Activated CD4-positive, CD25-positive, alpha-beta regulatory T cell treated with anti-CD3 and anti-CD28 coated beads, Interleukin-2, amount 50 U/mL, for 16 hours (primary cell): Measurements from ENCODE around the gene KITLG.
"Not testable (repeated sequence)": the region's sequence is repeated elsewhere in the genome, so short reads cannot be mapped to it uniquely, and the experiment has no call there.

Source experiments
- DNase-seq: peaks from one replicate; pipeline ENCODE4 v3.0.0-alpha.2; 2020; ENCODE audit warnings: low read depth, low spot score

KITLG gene

DNA sequence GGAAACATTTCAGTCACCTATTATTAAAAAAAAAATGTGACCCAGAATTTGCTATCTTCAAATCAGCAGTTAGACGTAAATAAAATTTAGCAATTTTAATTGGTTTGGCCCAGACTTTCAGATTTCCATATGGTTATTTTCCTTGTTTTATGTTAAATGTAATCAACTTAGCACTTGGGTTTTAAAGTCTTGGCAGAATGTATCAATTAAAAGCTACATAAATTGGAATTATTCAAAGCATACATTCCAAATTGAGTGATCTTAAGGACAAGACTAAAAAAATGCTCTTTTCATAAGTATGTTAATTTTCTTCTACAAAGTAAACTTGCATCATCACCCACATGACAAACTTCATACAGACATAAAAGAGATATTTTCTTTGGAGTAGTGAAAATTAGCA lies 3.4 kb downstream of the KITLG start:
- no peak for DNase-seq

DNA sequence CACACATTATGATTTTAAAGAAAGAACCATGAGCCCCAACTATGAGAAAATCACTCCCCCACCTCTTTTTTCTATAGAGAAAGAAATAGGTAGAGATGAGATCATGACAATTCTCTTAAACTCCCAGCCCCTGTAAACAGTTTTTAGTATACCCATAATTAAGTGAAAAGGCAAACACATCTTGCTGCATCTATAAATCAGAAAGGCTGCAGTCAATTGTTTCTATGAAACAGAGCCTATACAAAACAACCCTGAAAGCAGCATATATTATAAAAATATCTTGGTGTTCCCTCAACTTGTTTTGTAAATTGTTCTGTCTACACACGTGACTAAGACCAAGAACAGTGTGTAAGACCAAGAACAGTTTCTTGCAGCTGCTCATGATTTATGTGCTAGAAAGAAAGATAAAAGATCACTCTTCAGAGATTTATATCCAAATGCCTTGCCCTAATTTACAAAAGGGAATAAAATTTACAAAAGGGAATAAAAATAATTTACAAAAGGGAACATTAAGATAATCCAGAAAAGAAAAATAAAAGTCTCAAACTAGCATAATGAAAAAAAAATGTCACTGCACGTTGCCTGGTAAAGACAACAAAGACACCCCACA lies 4.8 kb downstream of the KITLG start:
- DNase-seq: no peak

DNA sequence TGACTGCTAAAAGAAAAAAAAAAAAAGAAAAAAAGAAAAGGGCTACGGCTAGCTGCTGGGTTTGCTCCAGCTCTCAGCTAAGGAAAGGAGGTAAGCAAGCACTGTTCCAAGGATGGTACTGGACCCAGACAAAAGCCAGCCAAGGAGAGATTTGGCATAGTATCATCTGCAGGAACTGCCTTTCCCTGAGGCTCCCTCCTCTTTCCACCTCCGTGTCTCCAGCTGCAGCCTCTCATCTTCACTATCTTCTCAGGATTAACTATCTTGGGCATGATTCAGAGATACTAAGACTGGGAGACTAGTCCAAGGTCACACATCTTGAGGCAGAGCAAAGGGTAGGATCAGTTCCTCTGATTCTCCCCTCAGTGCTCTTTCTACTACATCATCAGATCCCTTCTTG lies 6.0 kb downstream of the KITLG start:
- no peak for DNase-seq

DNA sequence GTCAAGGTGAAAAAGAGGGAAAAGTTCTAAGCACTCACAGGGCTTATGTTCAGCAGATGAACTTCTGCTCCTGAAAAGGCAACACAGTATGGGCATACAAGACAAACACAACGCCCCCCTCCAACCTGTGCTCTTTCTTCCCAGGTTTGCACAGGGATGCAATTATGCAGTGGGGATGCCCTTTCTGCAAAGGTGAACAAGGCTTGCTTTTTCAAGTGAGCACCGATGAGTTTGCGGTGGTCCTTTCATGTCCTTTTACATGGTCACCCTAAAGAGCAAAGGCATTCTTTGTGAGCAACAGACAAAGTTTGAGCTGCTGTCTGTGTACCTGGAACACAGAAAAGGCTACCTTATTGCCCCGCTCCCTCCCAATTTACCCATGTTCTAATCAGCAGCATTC lies 6.7 kb downstream of the KITLG start:
- DNase-seq: no peak

DNA sequence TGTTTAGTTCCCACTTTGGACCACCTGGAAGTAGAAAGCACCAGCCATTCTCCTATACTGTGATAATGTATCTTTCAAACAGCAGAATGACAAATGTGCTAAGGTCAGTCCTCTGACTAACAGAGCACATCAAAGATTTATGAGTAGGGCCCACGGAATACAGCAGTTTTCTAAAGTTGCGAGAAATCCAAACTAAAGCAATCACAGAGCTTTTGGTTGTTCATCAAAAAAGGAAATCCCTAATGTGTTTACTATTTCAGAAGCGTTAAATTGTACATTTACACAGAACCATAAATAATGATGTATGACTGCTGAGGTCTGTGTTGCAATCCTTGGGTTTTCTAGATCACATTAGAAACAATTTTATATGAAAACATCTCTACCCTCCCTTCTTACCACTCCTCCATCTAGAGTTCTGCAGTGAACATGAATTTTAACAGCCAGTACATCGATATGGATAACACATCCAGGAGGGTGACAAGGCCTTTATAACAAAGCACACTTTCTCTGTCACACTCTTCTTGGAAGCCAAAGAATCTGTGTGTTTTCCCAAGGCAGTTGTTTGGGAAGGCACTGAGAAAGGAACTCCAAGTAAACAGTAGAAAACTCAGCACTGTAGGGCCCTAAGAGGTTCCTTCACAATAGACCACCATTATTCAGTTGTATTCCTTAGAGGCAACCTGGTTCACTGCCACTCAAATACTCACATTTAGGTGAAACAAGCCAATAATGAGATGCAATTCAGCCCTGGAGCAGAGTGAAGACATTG lies 7.3 kb downstream of the KITLG start:
- no peak for DNase-seq

DNA sequence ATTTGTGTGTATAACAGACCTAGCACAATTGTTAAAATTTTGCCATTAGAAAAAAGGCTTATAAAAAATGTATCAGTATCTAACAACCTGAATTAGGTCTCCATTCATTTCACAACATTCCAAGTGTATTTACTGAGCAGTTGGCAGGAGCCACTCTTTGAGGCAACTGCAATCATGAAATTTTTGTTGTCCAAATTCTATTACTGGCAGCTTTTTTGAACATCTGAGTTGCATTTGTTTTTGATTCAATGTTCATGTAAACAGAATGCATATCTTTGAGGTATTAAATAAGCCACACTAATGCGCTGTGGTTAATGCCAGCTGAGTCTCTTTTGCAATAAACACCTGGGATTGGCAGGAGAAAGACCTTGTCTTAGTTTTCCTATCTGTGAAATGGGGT lies 8.7 kb downstream of the KITLG start:
- no peak for DNase-seq

DNA sequence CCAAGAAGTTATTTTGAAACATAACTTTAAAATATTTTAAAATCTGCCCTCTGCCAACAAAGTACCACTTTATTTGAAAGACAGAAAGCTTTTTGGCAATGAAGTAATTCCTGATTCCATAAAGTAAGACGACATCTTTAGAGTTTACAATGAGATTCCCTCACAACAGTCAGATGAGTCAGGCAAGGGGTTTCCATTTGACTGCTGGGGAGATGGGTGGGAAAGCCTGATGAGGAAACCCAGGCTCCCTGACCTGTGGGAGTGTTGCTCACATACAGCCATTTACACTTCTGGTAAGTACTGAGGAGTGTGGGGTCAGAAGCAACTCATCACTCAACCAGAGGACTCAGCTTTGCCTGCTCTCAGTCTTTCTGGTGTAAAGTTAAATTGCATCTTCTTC lies 10.2 kb downstream of the KITLG start:
- DNase-seq: no peak

DNA sequence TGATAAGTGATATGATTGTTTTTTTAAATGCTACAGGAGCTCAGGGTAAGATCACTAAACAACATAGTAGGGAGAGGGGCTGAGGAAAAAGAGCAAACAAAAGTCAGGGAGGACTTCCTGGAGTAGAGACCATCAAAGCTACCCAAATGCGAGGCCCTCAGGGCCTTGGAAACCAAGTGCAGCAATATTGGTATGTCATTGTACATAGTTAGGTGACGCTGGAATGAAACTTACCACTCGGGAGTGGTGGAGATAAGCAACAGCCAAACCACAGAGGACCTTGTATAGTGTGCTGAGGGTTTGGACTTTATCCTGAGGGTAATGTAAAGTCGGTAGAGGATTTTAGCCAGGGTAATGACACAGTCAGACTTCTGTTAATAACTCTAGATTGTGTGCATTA lies 13.8 kb downstream of the KITLG start:
- DNase-seq: no peak

DNA sequence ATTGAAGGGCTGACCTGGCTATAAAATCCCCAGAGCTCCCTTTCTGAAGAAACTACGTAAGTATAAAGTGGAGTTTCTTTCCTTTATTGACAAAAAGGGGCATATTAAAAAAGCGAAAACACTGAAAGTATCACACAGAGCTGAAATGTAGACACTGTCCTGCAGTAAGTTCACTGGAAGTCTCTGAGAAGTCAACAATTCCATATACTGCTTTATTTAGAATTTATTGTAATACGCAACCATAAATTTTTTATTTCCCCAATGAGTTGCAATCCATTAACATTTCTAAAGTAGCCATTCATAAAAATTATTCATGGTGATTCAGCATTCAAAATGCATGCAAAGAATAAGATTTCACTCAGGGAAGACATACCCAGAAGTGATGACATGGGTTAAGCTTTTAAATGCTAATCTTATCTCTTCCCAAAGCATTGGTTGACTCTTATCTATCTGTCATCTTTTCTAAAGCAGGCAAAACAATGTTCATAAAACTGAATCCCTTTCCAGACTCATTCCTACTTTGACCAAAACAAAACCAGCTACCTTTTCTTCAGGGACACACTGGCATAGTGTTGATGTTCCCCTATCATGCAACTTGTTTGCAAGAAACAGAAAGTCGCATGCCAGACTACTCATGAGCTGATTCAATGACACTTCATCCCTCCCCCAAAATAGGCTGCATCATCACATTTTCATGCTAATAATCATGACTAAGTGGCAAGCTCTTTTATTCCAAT lies 17.3 kb downstream of the KITLG start:
- no peak for DNase-seq

DNA sequence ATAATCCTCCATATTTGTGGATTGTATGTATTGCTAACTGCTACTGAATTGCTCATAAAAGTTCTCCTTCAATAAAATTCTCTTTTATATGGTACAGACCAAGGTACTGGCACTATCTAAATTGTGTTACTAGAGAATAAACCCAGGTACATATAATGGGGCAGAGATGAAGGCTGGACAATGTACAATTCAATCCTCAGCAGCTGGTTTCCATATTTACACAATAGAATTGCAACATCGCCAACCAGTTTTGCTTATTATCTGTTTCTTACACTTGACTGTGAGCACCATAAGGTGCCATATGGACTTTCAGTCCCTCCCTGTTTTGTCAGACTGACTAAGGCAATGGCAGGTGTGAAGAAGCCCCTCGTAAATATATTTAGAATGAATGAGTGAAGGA lies 18.1 kb downstream of the KITLG start:
- no peak for DNase-seq

DNA sequence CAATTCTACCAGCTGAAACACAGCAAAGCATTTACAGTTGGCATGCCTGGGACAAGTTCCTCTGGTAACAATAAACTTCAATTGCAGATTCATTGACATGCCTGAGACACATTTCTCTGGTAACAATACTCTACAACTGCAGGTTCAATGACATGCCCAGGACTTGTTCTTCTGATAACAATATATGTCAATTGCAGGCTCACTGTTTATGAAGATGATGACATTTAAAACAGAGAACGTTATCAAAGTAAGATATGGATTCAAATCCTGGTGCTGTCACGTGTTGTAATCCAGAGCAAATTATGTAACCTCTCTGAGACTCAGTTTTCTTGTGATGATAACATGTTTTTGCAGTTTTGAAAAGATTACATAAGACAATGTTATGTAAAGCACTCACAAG lies 20.5 kb downstream of the KITLG start:
- DNase-seq: no peak

DNA sequence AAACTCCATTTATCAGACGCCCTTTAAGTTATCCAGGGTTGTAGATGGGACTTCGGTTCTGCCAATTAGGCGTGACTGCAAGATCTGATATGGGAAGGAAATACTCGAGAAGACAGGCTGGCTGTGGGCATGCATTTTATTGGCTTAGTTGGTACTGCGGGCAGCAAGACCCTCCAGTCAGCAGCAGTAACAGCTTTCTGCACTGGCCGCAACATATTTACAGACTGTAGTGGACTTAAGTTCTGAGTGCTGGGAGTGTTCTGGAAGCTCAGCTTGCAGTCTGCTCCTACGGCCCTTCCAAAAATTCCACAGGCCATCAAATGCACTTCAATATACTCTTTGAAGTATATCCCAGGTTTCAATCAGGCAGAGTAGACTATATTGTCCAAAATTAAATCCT lies 21.1 kb downstream of the KITLG start:
- DNase-seq: no peak

DNA sequence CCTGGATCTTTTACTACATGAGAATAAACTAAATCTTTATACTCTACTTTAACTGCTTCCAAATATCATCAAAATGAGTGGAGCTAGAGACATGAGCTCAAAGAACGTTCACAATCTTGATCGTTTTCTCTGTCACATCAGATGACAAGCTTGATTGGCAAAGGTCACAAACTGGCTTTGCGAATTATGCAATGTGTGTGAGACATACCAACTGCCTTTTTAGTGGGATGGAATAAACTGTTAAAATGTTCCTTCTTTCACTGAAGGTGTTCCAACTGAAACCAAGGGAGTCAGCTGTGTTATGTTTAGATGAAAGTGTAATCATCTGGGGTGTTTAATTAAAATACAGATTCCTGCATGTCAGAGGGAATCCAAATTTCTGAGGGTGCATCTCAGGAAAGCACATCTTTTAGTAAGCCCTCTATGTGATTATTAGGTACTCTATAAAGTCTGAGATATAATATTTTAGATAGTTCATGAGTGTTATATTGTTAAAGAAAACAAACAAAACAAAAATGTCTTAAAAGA lies 21.9 kb downstream of the KITLG start:
- DNase-seq: no peak

DNA sequence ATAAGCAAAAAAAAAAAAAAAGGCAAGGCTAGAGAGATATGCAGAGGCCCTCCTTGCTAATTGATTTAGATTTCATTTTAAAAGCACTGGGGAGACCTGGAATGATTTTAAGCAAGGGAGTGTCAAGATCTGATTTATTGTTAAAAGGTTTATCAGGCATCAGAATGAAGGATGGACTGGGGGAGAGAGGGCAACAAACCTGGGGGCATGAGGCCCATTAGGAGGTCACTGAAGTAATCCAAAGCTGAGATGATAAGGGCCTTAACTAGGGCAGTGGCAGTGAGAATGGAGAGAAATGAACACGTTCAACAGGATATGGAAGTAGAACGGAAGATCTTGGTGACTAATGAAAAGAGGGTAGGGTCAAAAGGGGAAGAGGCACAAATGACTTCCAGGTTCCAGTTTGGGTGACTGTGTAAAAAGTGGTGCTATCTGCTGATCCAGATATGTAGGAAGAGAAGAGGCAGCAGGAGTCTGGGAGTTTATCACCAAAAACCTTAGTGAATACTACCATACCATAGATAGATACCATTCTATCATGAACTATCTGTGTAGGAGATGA lies 24.0 kb downstream of the KITLG start:
- DNase-seq: no peak

DNA sequence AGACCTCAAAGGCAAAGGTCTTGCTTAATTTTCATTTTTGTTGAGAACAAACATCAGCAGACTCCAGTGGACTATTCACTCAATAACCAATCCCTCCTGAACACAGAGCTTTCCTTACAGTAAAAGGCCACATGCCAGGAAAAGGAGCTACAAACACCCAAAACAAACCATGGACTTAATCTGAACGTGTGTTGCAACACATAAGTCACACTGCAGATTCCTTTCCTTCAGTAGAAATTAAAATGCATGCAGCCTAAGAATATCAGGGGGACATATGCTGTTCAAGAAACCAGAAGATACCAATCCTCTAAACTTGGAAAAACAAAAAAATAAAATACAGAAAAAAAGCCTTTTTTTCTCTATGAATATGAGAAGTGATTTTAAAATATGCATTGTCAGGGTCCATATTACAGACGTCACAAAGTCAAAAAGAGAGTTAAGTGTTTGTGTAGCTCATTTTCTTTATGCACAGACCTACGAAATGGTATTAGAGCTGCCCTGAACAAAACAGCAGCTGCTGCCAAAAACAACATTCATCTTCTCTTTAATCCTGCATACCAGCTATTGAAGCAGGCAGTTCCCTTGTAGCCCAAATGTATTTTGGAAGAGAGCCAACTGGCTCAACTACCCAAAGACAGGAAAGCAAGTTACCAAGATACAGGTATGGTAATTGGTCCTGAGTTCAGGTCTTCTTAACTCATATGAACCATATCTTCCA lies 26.2 kb downstream of the KITLG start:
- no peak for DNase-seq

DNA sequence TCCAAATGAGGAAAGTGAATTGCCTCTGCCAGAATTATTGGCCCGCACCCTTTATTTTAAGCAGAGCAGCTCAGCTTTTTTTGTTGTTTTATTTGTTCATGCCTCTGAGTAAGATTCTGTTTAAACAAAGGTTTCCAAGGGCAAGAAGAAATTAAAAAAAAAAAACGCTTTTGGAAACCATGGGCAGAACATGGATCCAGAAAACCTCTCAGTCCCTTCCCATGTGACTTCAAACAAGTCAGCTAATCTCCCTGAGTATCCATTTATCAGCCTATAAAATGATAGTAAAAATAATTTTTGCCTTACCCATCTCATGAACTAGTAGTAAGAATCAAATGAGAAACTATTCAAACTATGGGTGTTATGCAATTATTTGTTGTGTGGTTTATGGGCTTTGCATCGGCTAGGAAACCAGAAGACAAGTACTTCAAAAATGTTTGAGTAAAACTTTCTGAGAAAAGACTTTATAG lies 27.6 kb downstream of the KITLG start:
- no peak for DNase-seq

DNA sequence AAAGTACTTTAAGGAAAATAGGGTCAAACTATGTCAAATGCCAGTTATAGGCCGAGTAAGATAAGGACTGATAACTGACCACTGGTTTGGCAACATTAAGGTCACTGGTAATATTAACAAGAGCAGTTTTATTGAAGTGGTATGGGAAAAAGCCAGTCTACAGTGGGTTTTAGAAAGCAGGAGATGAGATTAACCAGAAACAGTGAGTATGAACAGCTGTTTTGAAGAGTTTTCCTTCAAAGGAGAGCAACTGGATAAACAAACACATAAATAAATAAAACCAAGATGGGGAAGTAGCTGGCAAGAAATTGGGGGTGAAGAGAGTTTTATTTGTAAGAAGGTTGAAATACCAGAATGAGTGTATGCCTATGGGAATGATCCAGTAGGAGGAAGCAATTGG lies 30.3 kb downstream of the KITLG start:
- DNase-seq: no peak

DNA sequence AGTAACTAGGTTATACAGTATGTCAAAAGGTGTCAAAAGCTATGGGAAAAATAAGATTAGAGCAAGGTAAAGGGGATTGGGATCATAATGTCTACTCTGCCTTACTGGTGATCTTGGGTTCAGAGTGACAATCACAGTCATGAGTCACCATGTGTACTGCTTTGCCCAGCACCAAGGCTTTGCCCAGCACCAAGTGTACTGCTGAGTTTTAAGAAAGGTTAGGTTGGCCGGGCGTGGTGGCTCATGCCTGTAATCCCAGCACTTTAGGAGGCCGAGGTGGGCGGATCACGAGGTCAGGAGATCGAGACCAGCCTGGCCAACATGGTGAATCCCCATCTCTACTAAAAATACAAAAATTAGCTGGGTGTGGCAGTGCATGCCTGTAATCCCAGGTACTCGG lies 32.3 kb downstream of the KITLG start:
- DNase-seq: not testable (repeated sequence)

DNA sequence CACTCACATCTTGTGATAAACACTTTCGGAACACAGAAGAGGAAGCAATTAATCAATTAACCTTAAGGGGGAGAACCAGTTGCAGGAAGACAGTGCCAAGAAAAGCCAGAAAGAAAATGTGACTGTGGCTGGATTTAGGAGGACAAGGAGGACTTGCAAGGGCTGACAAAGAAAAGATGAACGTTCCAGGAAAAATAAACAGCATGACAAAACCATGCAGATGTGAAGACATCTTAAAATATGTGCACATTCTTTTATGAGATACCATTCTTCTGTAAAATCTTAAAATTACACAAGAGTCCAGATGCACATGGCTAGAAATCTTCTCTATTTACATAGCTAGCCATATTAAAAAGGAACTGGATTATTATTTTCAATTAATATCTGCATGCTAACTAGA lies 33.4 kb downstream of the KITLG start:
- DNase-seq: no peak

DNA sequence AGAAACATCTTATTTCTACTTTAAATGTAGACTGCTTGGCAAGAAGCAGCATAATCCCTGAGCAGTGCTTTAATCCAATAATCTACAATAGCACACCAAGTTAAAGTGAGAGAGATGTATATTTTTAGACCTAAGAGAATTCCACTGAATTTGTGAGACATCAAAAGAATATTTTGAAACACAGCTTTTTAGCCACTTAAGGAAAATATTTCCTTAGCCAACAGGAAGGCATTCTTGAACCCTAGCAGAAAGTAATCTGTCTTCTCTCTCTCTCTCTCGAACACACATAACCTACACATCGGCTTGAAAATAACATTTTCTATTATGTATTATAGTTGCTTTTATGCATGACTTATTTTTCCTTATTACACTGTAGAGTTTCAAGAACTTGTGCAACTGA lies 34.0 kb downstream of the KITLG start:
- DNase-seq: no peak
